ENCODE results near the gene GSN. TPM values are rescaled to one million over a fixed set of nuclear protein-coding genes. Genes with fewer than 3 reads are reported as not detected.
"Not testable (repeated sequence)": the region's sequence is repeated elsewhere in the genome, so short reads cannot be mapped to it uniquely, and the experiment has no call there.

The GSN gene
- total RNA-seq, 1 experiment from 2014 or later = 333 TPM

GRCh38 chr9:121283856-121284732 is 16.1 kb downstream of the GSN start:
- in situ Hi-C loops (cut with HindIII; ENCODE audit: low sequenced_read_pairs) = no loop called here
- no peak for DNase-seq (ENCODE audit: low spot score)

GRCh38 chr9:121284733-121285451 is 16.9 kb downstream of the GSN start:
- in situ Hi-C loops (cut with HindIII; ENCODE audit: low sequenced_read_pairs) = no loop called here
- no peak for DNase-seq (ENCODE audit: low spot score)

- in situ Hi-C loops (cut with HindIII; ENCODE audit: low sequenced_read_pairs) = no loop called here
- peak; percentile 74 for DNase-seq (ENCODE audit: low spot score)
Measured at GRCh38 chr9:121285835-121286687, 18.1 kb downstream of the GSN start.

GRCh38 chr9:121286688-121286972 is 18.7 kb downstream of the GSN start:
- no peak for DNase-seq (ENCODE audit: low spot score)
- in situ Hi-C loops (cut with HindIII; ENCODE audit: low sequenced_read_pairs) = no loop called here

- in situ Hi-C loops (cut with HindIII; ENCODE audit: low sequenced_read_pairs) = no loop called here
- peak; percentile 54 for DNase-seq (ENCODE audit: low spot score)
Measured at GRCh38 chr9:121286973-121287741, 19.2 kb downstream of the GSN start.

- in situ Hi-C loops (cut with HindIII; ENCODE audit: low sequenced_read_pairs) = no loop called here
- no peak for DNase-seq (ENCODE audit: low spot score)
Measured at GRCh38 chr9:121288673-121289025, 20.7 kb downstream of the GSN start.

- no peak for DNase-seq (ENCODE audit: low spot score)
- in situ Hi-C loops (cut with HindIII; ENCODE audit: low sequenced_read_pairs) = no loop called here
Measured at GRCh38 chr9:121289026-121289771, 21.2 kb downstream of the GSN start.

- in situ Hi-C loops (cut with HindIII; ENCODE audit: low sequenced_read_pairs) = no loop called here
- DNase-seq (ENCODE audit: low spot score) = no peak
Measured at GRCh38 chr9:121289772-121290370, 21.9 kb downstream of the GSN start.

- DNase-seq (ENCODE audit: low spot score); in situ Hi-C loops (cut with HindIII; ENCODE audit: low sequenced_read_pairs): not testable (repeated sequence)
Measured at GRCh38 chr9:121291536-121291935, 23.6 kb downstream of the GSN start.

- no peak for DNase-seq (ENCODE audit: low spot score)
- in situ Hi-C loops (cut with HindIII; ENCODE audit: low sequenced_read_pairs) = no loop called here
Measured at GRCh38 chr9:121292051-121292450, 24.1 kb downstream of the GSN start.

GRCh38 chr9:121292801-121293241 is 24.9 kb downstream of the GSN start:
- in situ Hi-C loops (cut with HindIII; ENCODE audit: low sequenced_read_pairs) = no loop called here
- DNase-seq (ENCODE audit: low spot score) = no peak

GRCh38 chr9:121294151-121294743 is 26.3 kb downstream of the GSN start:
- in situ Hi-C loops (cut with HindIII; ENCODE audit: low sequenced_read_pairs) = no loop called here
- DNase-seq (ENCODE audit: low spot score) = no peak

- in situ Hi-C loops (cut with HindIII; ENCODE audit: low sequenced_read_pairs) = no loop called here
- peak; percentile 47 for DNase-seq (ENCODE audit: low spot score)
Measured at GRCh38 chr9:121294866-121295661, 27.1 kb downstream of the GSN start.

GRCh38 chr9:121295662-121296191 is 27.8 kb downstream of the GSN start:
- in situ Hi-C loops (cut with HindIII; ENCODE audit: low sequenced_read_pairs) = no loop called here
- DNase-seq (ENCODE audit: low spot score) = no peak

- DNase-seq (ENCODE audit: low spot score) = no peak
- in situ Hi-C loops (cut with HindIII; ENCODE audit: low sequenced_read_pairs) = no loop called here
Measured at GRCh38 chr9:121296213-121297127, 28.5 kb downstream of the GSN start.

GRCh38 chr9:121297389-121297788 is 29.4 kb downstream of the GSN start:
- in situ Hi-C loops (cut with HindIII; ENCODE audit: low sequenced_read_pairs) = no loop called here
- no peak for DNase-seq (ENCODE audit: low spot score)
